ENCODE measurements around the gene KLHDC3. TPM values are rescaled to one million over a fixed set of nuclear protein-coding genes. Genes with fewer than 3 reads are reported as not detected.

Gene KLHDC3
- total RNA-seq, 1 experiment from 2014 or later: 35.6 TPM

- no peaks in the 10 kb centered on the region for H3K9me3 Mint-ChIP-seq (ENCODE audit: unreplicated experiment)
- intact Hi-C loops (cut with micrococcal nuclease): no loop called here
- H3K4me3 Mint-ChIP-seq (ENCODE audit: unreplicated experiment): no peak overlapping the region
- TF ChIP-seq, protein P1, sequence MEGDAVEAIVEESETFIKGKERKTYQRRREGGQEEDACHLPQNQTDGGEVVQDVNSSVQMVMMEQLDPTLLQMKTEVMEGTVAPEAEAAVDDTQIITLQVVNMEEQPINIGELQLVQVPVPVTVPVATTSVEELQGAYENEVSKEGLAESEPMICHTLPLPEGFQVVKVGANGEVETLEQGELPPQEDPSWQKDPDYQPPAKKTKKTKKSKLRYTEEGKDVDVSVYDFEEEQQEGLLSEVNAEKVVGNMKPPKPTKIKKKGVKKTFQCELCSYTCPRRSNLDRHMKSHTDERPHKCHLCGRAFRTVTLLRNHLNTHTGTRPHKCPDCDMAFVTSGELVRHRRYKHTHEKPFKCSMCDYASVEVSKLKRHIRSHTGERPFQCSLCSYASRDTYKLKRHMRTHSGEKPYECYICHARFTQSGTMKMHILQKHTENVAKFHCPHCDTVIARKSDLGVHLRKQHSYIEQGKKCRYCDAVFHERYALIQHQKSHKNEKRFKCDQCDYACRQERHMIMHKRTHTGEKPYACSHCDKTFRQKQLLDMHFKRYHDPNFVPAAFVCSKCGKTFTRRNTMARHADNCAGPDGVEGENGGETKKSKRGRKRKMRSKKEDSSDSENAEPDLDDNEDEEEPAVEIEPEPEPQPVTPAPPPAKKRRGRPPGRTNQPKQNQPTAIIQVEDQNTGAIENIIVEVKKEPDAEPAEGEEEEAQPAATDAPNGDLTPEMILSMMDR (IDR thresholded peaks at IDR 0.05; ENCODE audit: unreplicated experiment): no peak
- H3K36me3 Mint-ChIP-seq (ENCODE audit: insufficient read depth, unreplicated experiment): peaks cover 12% of the 10 kb centered on the region
- H3K27ac Mint-ChIP-seq (ENCODE audit: low read depth, unreplicated experiment): no peak overlapping the region
- BruUV-seq (replicated peaks): no TSS peak
- DNase-seq (ENCODE audit: unreplicated experiment): no peak
- POLR2A ChIA-PET: interaction anchor here (2.4 to 4.6 kb wide), 2 partner anchors 12 to 18 kb away, joined by 5 to 30 read pairs; partner anchors contain the start of genes KLHDC3, MEA1 and PPP2R5D
- peaks cover 5% of the 10 kb centered on the region for H3K4me1 Mint-ChIP-seq (ENCODE audit: insufficient read depth, unreplicated experiment)
- CTCF ChIA-PET: interaction anchor here (0.6 to 1.0 kb wide), 4 partner anchors 53 to 142 kb away, joined by 3 to 9 read pairs (median 4); no protein-coding TSS in a partner anchor
- H3K27me3 Mint-ChIP-seq (ENCODE audit: insufficient read depth, unreplicated experiment): no peaks in the 10 kb centered on the region
Observed at GRCh38 chr6:43001843-43002242, 12.2 kb upstream of the KLHDC3 start.

DNA sequence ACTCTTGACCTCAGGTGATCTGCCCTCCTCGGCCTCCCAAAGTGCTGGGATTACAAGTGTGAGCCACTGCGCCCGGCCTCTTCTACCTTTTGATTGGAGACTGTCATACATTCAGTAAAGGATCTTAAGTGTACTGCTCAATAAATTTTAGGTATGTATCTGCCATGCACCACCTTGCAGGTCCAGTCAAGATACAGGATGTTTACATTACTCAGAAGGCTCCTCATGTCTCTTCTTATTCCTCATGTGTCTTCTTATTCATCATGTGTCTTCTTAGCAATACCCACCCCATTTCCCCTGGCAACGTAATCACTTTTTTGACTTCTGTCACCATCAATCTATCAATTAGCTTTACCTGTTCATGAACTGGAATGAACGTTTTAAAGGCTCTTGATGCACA, 8.2 kb upstream of the KLHDC3 start:
- POLR2A ChIA-PET: interaction anchor here (4.6 kb wide), 1 partner anchor 8 kb away, joined by 30 read pairs; the partner anchor contains the start of genes KLHDC3 and MEA1
- intact Hi-C loops (cut with micrococcal nuclease): no loop called here
- peaks cover 34% of the 10 kb centered on the region for H3K36me3 Mint-ChIP-seq (ENCODE audit: insufficient read depth, unreplicated experiment)

GRCh38 chr6:43006251-43006650, 7.8 kb upstream of the KLHDC3 start:
- CTCF ChIA-PET: interaction anchor here (0.5 to 1.4 kb wide), 2 partner anchors 10 to 89 kb away, joined by 3 to 6 read pairs; no protein-coding TSS in a partner anchor
- Mint-ChIP-seq H3K4me3 (ENCODE audit: unreplicated experiment) (no peak overlapping the region), H3K4me1 (ENCODE audit: insufficient read depth, unreplicated experiment) (peaks cover 5% of the 10 kb centered on the region), H3K27ac (ENCODE audit: low read depth, unreplicated experiment) (no peak overlapping the region), H3K36me3 (ENCODE audit: insufficient read depth, unreplicated experiment) (peaks cover 34% of the 10 kb centered on the region), H3K27me3 (ENCODE audit: insufficient read depth, unreplicated experiment) (no peaks in the 10 kb centered on the region), H3K9me3 (ENCODE audit: unreplicated experiment) (no peaks in the 10 kb centered on the region)
- DNase-seq (ENCODE audit: unreplicated experiment): no peak
- TF ChIP-seq, protein P1 (IDR thresholded peaks at IDR 0.05; ENCODE audit: unreplicated experiment): no peak
- intact Hi-C loops (cut with micrococcal nuclease): no loop called here
- POLR2A ChIA-PET: no interaction called here
- BruUV-seq (replicated peaks): no TSS peak

More for the DNA sequence above, 8.2 kb upstream of the KLHDC3 start:
- H3K4me1 Mint-ChIP-seq (ENCODE audit: insufficient read depth, unreplicated experiment): peaks cover 5% of the 10 kb centered on the region
- BruUV-seq (replicated peaks): no TSS peak
- no peaks in the 10 kb centered on the region for H3K9me3 Mint-ChIP-seq (ENCODE audit: unreplicated experiment)
- no peaks in the 10 kb centered on the region for H3K27me3 Mint-ChIP-seq (ENCODE audit: insufficient read depth, unreplicated experiment)
- H3K4me3 Mint-ChIP-seq (ENCODE audit: unreplicated experiment): no peak overlapping the region
- no peak for DNase-seq (ENCODE audit: unreplicated experiment)
- TF ChIP-seq, protein P1 (IDR thresholded peaks at IDR 0.05; ENCODE audit: unreplicated experiment): no peak
- H3K27ac Mint-ChIP-seq (ENCODE audit: low read depth, unreplicated experiment): no peak overlapping the region
- CTCF ChIA-PET: interaction anchor here (1.4 kb wide), 1 partner anchor 10 kb away, joined by 6 read pairs; no protein-coding TSS in a partner anchor

GRCh38 chr6:43007126-43007525, 6.9 kb upstream of the KLHDC3 start:
- TF ChIP-seq, protein P1 (IDR thresholded peaks at IDR 0.05; ENCODE audit: unreplicated experiment): no peak
- no peaks in the 10 kb centered on the region for H3K27me3 Mint-ChIP-seq (ENCODE audit: insufficient read depth, unreplicated experiment)
- no peak for DNase-seq (ENCODE audit: unreplicated experiment)
- ChIA-PET CTCF (interaction anchor here (0.7 to 1.4 kb wide), 4 partner anchors 11 to 137 kb away, joined by 3 to 6 read pairs (median 3); no protein-coding TSS in a partner anchor), POLR2A (interaction anchor here (0.6 to 1.6 kb wide), 3 partner anchors 29 to 543 kb away, joined by 3 to 5 read pairs (median 4); no protein-coding TSS in a partner anchor)
- H3K36me3 Mint-ChIP-seq (ENCODE audit: insufficient read depth, unreplicated experiment): peaks cover 34% of the 10 kb centered on the region
- no peak overlapping the region for H3K27ac Mint-ChIP-seq (ENCODE audit: low read depth, unreplicated experiment)
- BruUV-seq (replicated peaks): no TSS peak
- H3K4me1 Mint-ChIP-seq (ENCODE audit: insufficient read depth, unreplicated experiment): peaks cover 7% of the 10 kb centered on the region
- intact Hi-C loops (cut with micrococcal nuclease): no loop called here
- H3K9me3 Mint-ChIP-seq (ENCODE audit: unreplicated experiment): no peaks in the 10 kb centered on the region
- H3K4me3 Mint-ChIP-seq (ENCODE audit: unreplicated experiment): no peak overlapping the region

Data from MCF 10A (cell line).